WTC11 (cell line): ENCODE data around the gene TSPAN18. TPM values are rescaled to one million over a fixed set of nuclear protein-coding genes. Genes with fewer than 3 reads are reported as not detected.

Experiments
- ATAC-seq: fragments of 200-7000 bp; cut with Tn5 transposase; 2 replicates; pipeline ENCODE4 v1.10.0; 2021; ENCODE audit warnings: mild to moderate bottlenecking, moderate library complexity
- CTCF ChIA-PET: fragments of 300-600 bp; sonication (Branson Sonifier 250); formaldehyde crosslinking; loops from one replicate; lab custom pipeline; 2021; ENCODE audit warnings: antibody characterized with exemption; lab: Charles Lee
- POLR2A ChIA-PET: fragments of 350-600 bp; sonication (Branson Sonifier 250); formaldehyde crosslinking; loops from one replicate; lab custom pipeline; 2021; ENCODE audit warnings: antibody characterized with exemption; lab: Charles Lee
- DNase-seq: peaks from one replicate; pipeline ENCODE4 v3.0.0; 2021; ENCODE audit warnings: low spot score
- H3K27ac Mint-ChIP-seq: 2 replicates; pipeline ENCODE4 v1.8.0; 2021; ENCODE audit warnings: mixed read lengths
- H3K27me3 Mint-ChIP-seq: 2 replicates; pipeline ENCODE4 v1.8.0; 2021; ENCODE audit warnings: low read depth, mild to moderate bottlenecking, moderate library complexity, mixed read lengths
- H3K36me3 Mint-ChIP-seq: 2 replicates; pipeline ENCODE4 v1.8.0; 2021; ENCODE audit warnings: mixed read lengths
- H3K4me1 Mint-ChIP-seq: 2 replicates; pipeline ENCODE4 v1.8.0; 2022; ENCODE audit warnings: mixed read lengths
- H3K4me3 Mint-ChIP-seq: 2 replicates; pipeline ENCODE4 v1.8.0; 2021; ENCODE audit warnings: mild to moderate bottlenecking, moderate library complexity, mixed read lengths
- H3K9me3 Mint-ChIP-seq: 2 replicates; pipeline ENCODE4 v1.8.0; 2021; ENCODE audit warnings: mixed read lengths
- ATF1 ChIP-seq: sonication (generic); formaldehyde crosslinking; IDR thresholded peaks from 2 replicates; pipeline ENCODE4 v1.8.1; 2023; ENCODE audit warnings: mild to moderate bottlenecking, moderate library complexity, missing genetic modification reagents
- ETV6 ChIP-seq: sonication (generic); formaldehyde crosslinking; IDR thresholded peaks from 2 replicates; pipeline ENCODE4 v1.8.1; 2022; ENCODE audit warnings: mild to moderate bottlenecking, missing genetic modification reagents
- FOXJ3 ChIP-seq: sonication (generic); formaldehyde crosslinking; IDR thresholded peaks from 2 replicates; pipeline ENCODE4 v1.9.0; 2021; ENCODE audit warnings: missing genetic modification reagents, mild to moderate bottlenecking, borderline replicate concordance
- IRF2 ChIP-seq: sonication (generic); formaldehyde crosslinking; IDR thresholded peaks from 2 replicates; pipeline ENCODE4 v1.8.0; 2022; ENCODE audit warnings: low read depth, missing genetic modification reagents, borderline replicate concordance
- NFE2L1 ChIP-seq: sonication (generic); formaldehyde crosslinking; IDR thresholded peaks from 2 replicates; pipeline ENCODE4 v1.8.1; 2023; ENCODE audit warnings: missing genetic modification reagents
- NFYB ChIP-seq: sonication (generic); formaldehyde crosslinking; conservative IDR thresholded peaks from 2 replicates; pipeline ENCODE4 v1.8.0; 2022; ENCODE audit warnings: low read depth, missing genetic modification reagents
- NR3C1 ChIP-seq: sonication (generic); formaldehyde crosslinking; conservative IDR thresholded peaks from 2 replicates; pipeline ENCODE4 v1.8.1; 2023; ENCODE audit warnings: low read depth, mild to moderate bottlenecking, missing genetic modification reagents
- RORB ChIP-seq: fragments of 250-450 bp; sonication (Bioruptor Pico); IDR thresholded peaks from 2 replicates; pipeline ENCODE4 v1.9.0; 2021; ENCODE audit warnings: mild to moderate bottlenecking
- TEAD1 ChIP-seq: sonication (generic); formaldehyde crosslinking; IDR thresholded peaks from 2 replicates; pipeline ENCODE4 v1.8.0; 2022; ENCODE audit warnings: mild to moderate bottlenecking, missing genetic modification reagents
- ZBTB21 ChIP-seq: sonication (generic); formaldehyde crosslinking; IDR thresholded peaks from 2 replicates; pipeline ENCODE4 v1.8.1; 2023; ENCODE audit warnings: mild to moderate bottlenecking, missing genetic modification reagents, borderline replicate concordance
- ZNF138 ChIP-seq: sonication (generic); formaldehyde crosslinking; conservative IDR thresholded peaks from 2 replicates; pipeline ENCODE4 v1.8.1; 2022; ENCODE audit warnings: mild to moderate bottlenecking, moderate library complexity, missing genetic modification reagents
- ZNF232 ChIP-seq: sonication (generic); formaldehyde crosslinking; IDR thresholded peaks from 2 replicates; pipeline ENCODE4 v1.8.0; 2022; ENCODE audit warnings: mild to moderate bottlenecking, missing genetic modification reagents
- ZNF396 ChIP-seq: fragments of 250-450 bp; sonication (Bioruptor Pico); IDR thresholded peaks from 2 replicates; pipeline ENCODE4 v1.8.0; 2021; ENCODE audit warnings: mild to moderate bottlenecking, moderate library complexity, borderline replicate concordance
- ZNF416 ChIP-seq: fragments of 250-450 bp; sonication (Bioruptor Pico); IDR thresholded peaks from 2 replicates; pipeline ENCODE4 v1.9.0; 2021; ENCODE audit warnings: mild to moderate bottlenecking, inconsistent platforms
- total RNA-seq: library from RNA; stranded (reverse); gene quantifications from 3 replicates; pipeline ENCODE4 v1.2.3, GENCODE V29; 2021
- TF ChIP-seq, protein P1 (sequence below): sonication (generic); formaldehyde crosslinking; IDR thresholded peaks from 2 replicates; pipeline ENCODE4 v1.8.1; 2023; ENCODE audit warnings: mild to moderate bottlenecking, missing genetic modification reagents, borderline replicate concordance
- TF ChIP-seq, protein P2 (sequence below): sonication (generic); formaldehyde crosslinking; IDR thresholded peaks from 2 replicates; pipeline ENCODE4 v1.8.0; 2023; ENCODE audit warnings: missing genetic modification reagents, mild to moderate bottlenecking, borderline replicate concordance
- TF ChIP-seq, protein P3 (sequence below): sonication (generic); formaldehyde crosslinking; IDR thresholded peaks from 2 replicates; pipeline ENCODE4 v1.8.0; 2022; ENCODE audit warnings: mild to moderate bottlenecking, missing genetic modification reagents

TSPAN18 gene
- total RNA-seq, 1 experiment from 2014 or later = 44.7 TPM

DNA sequence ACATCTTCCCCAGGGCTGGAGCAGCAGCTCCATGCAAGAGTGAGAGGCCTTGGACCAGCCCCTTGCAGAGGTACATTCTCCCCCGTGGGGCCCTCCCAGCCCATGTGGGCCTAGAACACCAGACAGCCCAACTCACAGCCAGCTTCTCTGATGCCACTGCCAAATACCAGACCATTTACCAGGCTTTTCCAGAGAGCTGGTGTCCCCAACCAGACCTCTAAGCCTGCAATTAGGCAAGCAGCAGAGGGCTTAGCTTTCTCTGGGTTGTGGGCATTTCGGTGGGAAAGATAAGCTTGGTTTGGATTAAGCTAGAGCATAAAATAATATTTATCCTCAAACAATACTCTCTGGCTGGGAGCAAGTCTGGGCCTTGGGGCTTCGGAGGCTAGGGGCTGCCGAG lies 148.3 kb downstream of the TSPAN18 start (continued):
- TF ChIP-seq ZBTB21 (CRISPR knock-in tag) (no peak), NFYB (no peak), ZNF416 (CRISPR knock-in tag) (no peak), RORB (CRISPR knock-in tag) (no peak), ETV6 (CRISPR knock-in tag) (no peak), ZNF396 (no peak), IRF2 (CRISPR knock-in tag) (no peak), ATF1 (no peak), FOXJ3 (no peak), TEAD1 (CRISPR knock-in tag) (no peak), NR3C1 (CRISPR knock-in tag) (no peak), ZNF232 (CRISPR knock-in tag) (no peak)
- TF ChIP-seq, protein P1, sequence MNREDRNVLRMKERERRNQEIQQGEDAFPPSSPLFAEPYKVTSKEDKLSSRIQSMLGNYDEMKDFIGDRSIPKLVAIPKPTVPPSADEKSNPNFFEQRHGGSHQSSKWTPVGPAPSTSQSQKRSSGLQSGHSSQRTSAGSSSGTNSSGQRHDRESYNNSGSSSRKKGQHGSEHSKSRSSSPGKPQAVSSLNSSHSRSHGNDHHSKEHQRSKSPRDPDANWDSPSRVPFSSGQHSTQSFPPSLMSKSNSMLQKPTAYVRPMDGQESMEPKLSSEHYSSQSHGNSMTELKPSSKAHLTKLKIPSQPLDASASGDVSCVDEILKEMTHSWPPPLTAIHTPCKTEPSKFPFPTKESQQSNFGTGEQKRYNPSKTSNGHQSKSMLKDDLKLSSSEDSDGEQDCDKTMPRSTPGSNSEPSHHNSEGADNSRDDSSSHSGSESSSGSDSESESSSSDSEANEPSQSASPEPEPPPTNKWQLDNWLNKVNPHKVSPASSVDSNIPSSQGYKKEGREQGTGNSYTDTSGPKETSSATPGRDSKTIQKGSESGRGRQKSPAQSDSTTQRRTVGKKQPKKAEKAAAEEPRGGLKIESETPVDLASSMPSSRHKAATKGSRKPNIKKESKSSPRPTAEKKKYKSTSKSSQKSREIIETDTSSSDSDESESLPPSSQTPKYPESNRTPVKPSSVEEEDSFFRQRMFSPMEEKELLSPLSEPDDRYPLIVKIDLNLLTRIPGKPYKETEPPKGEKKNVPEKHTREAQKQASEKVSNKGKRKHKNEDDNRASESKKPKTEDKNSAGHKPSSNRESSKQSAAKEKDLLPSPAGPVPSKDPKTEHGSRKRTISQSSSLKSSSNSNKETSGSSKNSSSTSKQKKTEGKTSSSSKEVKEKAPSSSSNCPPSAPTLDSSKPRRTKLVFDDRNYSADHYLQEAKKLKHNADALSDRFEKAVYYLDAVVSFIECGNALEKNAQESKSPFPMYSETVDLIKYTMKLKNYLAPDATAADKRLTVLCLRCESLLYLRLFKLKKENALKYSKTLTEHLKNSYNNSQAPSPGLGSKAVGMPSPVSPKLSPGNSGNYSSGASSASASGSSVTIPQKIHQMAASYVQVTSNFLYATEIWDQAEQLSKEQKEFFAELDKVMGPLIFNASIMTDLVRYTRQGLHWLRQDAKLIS (CRISPR knock-in tag) = no peak

DNA sequence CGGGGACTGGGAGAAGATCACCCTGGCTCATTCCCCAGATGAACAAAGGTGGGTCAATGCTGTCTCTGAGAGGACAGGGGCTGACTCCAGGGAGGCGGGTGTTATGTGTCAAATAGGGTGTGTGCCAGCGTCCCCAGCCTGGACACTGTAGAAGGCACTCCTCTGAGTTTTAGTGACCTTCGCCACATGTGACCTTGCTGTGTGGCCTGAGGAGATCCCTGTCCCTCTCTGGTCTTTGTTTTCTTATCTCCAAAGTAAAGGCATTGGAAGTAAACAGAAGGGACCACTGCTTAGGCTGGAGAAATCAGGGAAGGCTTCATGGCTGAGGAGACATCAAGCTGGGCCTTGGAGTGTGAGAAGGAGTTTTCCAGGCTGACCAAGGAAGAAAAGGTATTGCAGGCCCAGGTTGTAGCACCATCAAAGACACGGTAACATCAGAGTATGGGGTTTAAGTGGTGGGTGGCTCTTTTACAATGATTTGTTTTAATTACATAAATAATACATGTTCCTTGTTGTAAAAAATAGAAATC lies 149.5 kb downstream of the TSPAN18 start:
- ATAC-seq (no peak), DNase-seq (no peak)
- H3K36me3 Mint-ChIP-seq = no peaks in the 10 kb centered on the region
- TF ChIP-seq ZNF138 (CRISPR knock-in tag) (no peak), ZNF396 (no peak), NFE2L1 (no peak)
- TF ChIP-seq, protein P2, sequence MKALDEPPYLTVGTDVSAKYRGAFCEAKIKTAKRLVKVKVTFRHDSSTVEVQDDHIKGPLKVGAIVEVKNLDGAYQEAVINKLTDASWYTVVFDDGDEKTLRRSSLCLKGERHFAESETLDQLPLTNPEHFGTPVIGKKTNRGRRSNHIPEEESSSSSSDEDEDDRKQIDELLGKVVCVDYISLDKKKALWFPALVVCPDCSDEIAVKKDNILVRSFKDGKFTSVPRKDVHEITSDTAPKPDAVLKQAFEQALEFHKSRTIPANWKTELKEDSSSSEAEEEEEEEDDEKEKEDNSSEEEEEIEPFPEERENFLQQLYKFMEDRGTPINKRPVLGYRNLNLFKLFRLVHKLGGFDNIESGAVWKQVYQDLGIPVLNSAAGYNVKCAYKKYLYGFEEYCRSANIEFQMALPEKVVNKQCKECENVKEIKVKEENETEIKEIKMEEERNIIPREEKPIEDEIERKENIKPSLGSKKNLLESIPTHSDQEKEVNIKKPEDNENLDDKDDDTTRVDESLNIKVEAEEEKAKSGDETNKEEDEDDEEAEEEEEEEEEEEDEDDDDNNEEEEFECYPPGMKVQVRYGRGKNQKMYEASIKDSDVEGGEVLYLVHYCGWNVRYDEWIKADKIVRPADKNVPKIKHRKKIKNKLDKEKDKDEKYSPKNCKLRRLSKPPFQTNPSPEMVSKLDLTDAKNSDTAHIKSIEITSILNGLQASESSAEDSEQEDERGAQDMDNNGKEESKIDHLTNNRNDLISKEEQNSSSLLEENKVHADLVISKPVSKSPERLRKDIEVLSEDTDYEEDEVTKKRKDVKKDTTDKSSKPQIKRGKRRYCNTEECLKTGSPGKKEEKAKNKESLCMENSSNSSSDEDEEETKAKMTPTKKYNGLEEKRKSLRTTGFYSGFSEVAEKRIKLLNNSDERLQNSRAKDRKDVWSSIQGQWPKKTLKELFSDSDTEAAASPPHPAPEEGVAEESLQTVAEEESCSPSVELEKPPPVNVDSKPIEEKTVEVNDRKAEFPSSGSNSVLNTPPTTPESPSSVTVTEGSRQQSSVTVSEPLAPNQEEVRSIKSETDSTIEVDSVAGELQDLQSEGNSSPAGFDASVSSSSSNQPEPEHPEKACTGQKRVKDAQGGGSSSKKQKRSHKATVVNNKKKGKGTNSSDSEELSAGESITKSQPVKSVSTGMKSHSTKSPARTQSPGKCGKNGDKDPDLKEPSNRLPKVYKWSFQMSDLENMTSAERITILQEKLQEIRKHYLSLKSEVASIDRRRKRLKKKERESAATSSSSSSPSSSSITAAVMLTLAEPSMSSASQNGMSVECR (CRISPR knock-in tag) = no peak
- H3K27me3 Mint-ChIP-seq = no peaks in the 10 kb centered on the region
- no peaks in the 10 kb centered on the region for H3K9me3 Mint-ChIP-seq
- peaks cover 3% of the 10 kb centered on the region; the same call in 1 of the 2 replicates for H3K4me1 Mint-ChIP-seq
- no peak overlapping the region for H3K4me3 Mint-ChIP-seq
- no peak overlapping the region for H3K27ac Mint-ChIP-seq
- ChIA-PET POLR2A (no interaction called here), CTCF (interaction anchor here (1.1 to 3.6 kb wide), 7 partner anchors 18 to 353 kb away, joined by 3 to 16 read pairs (median 5); no protein-coding TSS in a partner anchor)

DNA sequence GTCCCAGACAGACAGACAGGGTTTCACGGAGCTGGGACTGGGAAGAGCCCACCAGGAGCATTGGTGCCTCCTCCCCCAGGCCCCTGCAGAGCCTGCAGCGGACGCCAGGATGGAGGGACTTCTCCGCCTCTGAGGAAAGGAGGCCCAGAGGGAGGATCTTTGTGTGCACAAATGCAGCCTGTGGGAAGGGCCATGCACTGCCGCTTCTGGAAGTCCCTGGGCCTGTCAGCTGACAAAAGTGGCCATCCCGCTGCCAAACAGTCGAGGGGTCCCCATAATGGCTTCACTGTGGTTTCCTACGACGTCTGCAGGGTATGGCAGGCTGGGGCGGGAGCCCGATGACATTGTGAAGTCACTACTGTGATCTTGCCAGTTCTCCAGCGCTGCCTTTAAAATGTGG lies 150.1 kb downstream of the TSPAN18 start:
- POLR2A ChIA-PET = no interaction called here
- H3K27ac Mint-ChIP-seq = no peak overlapping the region
- H3K36me3 Mint-ChIP-seq = no peaks in the 10 kb centered on the region
- no peaks in the 10 kb centered on the region for H3K9me3 Mint-ChIP-seq
- H3K27me3 Mint-ChIP-seq = no peaks in the 10 kb centered on the region
- peaks cover 3% of the 10 kb centered on the region; the same call in 1 of the 2 replicates for H3K4me1 Mint-ChIP-seq
- H3K4me3 Mint-ChIP-seq = no peak overlapping the region
- ATAC-seq (no peak; the same call in 1 of the 2 replicates), DNase-seq (no peak)
- CTCF ChIA-PET = interaction anchor here (1.1 to 3.6 kb wide), 5 partner anchors 18 to 91 kb away, joined by 4 to 16 read pairs (median 5); no protein-coding TSS in a partner anchor
- TF ChIP-seq, protein P3, sequence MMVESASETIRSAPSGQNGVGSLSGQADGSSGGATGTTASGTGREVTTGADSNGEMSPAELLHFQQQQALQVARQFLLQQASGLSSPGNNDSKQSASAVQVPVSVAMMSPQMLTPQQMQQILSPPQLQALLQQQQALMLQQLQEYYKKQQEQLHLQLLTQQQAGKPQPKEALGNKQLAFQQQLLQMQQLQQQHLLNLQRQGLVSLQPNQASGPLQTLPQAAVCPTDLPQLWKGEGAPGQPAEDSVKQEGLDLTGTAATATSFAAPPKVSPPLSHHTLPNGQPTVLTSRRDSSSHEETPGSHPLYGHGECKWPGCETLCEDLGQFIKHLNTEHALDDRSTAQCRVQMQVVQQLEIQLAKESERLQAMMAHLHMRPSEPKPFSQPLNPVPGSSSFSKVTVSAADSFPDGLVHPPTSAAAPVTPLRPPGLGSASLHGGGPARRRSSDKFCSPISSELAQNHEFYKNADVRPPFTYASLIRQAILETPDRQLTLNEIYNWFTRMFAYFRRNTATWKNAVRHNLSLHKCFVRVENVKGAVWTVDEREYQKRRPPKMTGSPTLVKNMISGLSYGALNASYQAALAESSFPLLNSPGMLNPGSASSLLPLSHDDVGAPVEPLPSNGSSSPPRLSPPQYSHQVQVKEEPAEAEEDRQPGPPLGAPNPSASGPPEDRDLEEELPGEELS (CRISPR knock-in tag) = 0 out of 2 replicates have a peak, but pooled peaks have one; percentile 28
- no peak for TF ChIP-seq NFYB
